RCC 7860 (cell line): Measurements from ENCODE around the gene YWHAG.
"Not testable (repeated sequence)": the region's sequence is repeated elsewhere in the genome, so short reads cannot be mapped to it uniquely, and the experiment has no call there.

ENCODE experiments used
- DNase-seq: peaks from one replicate; pipeline ENCODE4 v3.0.0-alpha.2; 2015; ENCODE audit warnings: low spot score
- FAIRE-seq: peaks from 2 replicates; lab custom pipeline; 2012; peaks lifted over from hg19 to GRCh38; lab: Jason Lieb, UNC

YWHAG gene

DNA sequence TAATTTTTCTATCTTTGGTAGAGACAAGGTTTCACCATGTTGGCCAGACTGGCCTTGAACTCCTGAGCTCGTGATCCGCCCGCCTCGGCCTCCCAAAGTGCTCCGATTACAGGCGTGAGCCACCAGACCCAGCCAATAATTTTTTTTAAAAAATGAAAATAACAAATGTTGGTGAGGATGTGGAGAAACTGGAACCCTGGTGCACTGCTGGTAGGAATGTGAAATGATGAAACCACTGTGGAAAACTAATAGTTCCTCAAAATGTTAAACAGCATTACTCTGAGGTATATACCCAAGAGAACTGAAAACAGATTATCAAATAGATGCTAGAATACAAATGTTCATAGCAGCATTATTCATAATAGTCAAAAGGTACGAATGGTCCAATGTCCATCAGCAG, 23.0 kb upstream of the YWHAG start:
- no peak for DNase-seq
- FAIRE-seq = no peak

DNA sequence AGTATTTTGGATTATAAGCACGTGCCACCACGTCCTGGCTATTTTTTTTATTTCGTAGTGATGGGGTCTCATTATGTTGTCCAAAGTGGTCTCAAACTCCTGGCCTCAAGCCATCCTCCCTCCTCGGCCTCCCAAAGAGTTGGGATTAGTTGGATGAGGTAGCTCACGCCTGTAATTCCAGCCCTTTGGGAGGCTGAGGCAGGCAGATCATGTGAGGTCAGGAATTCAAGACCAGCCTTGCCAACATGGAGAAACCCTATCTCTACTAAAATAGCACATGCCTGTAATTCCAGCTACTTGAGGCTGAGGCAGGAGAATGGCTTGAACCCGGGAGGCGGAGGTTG, 21.8 kb upstream of the YWHAG start:
- no peak for FAIRE-seq

DNA sequence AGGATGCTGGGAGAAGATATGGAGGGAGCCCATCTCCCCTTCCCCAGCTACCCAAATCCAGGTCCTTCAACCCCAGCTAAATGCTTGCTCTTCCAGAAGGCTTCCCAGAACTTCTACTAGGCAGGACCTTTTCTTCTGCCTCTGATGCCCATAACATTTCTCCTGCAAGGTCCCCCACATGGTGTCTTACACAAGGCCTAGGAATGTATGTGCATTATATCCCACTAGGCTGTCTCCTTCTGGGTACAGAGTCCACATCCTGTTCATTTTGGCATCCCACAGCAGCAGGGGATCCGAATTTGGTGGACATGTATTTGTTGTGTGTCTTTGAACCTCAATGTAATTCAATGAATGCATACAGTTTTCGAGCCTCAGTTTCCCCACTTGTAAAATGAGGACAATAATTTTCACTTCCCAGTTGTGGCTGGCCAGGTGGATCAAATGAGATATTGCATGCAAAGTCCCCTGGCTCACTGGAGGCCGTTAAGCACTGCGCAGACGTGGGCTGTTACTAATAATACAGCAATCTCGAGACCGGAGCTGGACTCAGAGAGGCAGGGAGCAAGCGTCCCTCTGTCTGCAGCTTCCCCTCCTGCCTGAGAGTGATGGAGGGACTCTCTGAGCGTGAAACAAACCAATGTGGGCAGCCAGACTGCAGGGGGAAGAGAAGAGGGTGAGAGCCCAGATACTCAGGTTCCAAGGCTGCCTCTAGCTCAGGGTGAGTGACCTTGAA, 18.6 kb upstream of the YWHAG start:
- no peak for FAIRE-seq
- DNase-seq = no peak

More for the DNA sequence above, 21.8 kb upstream of the YWHAG start:
- no peak for DNase-seq

DNA sequence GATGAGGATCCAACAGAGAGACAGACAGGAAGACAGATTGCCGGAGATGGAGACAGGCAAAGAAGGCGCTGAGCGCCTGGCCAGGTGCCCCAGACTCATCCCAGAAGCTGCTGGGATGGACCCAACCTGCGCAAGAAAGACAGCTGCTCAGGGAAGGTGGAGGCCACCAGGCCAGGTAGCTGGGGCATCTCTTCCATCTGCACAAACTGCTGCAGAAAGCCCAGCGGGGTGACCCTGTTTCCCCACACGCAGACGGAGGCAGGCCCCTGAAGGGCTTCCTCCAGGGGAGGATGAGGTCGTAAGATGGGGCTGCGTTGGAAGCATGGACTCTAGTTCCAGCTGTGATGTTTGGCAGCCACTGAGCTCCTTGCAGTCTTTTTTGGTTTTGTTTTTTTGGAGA, 16.5 kb upstream of the YWHAG start:
- FAIRE-seq = no peak

DNA sequence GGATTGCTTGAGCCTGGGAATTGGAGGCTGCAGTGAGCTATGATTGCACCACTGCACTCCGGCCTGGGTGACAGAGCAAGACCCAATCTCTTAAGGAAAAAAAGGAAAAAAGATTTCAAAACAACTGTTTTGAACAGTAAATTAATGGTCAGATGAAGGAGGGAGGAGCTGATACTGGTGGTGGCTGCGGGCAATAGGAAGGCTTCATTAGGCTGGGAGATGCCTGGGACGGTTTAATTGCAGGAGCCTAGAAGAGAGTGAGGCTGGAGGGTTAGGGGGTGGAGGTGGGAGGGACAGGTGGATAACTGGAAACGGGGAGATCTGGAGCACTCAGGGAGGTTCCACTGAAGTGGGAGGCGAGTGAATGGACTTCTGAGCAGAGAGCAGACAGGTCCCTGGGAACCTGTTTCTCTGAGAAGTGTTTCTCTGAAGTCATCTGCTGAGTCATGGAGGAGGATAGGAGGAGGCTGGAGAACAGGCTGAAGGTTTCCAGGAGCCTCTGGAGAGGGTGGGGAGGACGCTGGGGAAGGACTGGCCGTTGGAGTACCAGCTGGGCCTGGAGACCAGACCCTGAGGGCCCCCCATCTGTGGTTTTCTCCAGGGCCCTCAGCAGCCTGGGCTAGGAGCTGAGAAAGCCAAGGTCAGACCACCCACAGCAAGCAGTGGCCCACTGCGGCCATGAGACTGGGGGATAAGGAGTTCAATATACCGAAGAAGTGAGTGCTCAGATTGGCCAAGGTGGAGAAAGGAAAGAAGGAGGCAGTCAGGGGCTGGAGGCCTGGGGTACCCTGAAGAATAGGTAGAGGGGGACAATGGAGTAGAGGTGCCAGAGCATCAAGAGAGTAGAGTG, 14.4 kb upstream of the YWHAG start:
- DNase-seq (peak; percentile 81), FAIRE-seq (peak; percentile 62)

More for the DNA sequence above, 16.5 kb upstream of the YWHAG start:
- no peak for DNase-seq

DNA sequence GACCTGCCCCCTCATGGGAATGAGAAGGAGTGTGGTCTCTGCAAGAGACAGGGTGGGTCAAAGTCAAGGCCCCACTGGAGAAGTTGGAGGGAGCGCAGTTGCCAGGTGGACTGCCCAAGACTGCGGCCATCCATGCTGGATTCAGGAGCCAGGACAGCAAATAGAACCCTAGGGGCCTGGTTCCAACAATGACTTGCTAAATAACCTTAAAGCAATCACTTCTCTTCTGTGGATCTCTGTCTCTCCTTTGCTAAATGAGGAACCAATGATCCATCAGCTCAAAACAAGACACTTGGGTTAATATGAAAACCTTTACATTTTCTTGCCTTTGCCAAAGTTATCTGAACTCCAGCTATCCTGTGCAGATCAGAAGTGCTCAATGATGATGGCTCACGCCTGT, 12.6 kb upstream of the YWHAG start:
- FAIRE-seq (no peak), DNase-seq (no peak)

DNA sequence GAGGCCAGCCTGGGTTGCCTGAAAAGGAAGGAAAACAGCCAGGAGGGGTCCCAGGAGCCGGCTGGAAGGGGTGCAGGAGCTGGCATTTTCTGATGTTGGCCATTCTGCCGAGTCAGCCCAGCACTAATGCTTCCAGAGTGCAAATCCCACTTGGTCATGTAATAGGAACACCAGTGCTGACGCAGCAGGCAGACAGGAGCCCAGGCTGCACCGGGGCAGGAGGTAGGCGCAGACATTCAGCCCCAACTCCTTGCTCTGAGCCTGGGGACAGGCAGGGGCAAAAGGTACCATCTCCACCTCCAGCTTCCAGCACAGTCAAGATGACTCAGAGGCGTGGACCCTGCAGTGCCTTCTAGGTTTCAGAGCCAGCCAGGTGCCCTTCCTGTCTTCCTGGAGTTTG, 10.2 kb upstream of the YWHAG start:
- DNase-seq (no peak), FAIRE-seq (no peak)

DNA sequence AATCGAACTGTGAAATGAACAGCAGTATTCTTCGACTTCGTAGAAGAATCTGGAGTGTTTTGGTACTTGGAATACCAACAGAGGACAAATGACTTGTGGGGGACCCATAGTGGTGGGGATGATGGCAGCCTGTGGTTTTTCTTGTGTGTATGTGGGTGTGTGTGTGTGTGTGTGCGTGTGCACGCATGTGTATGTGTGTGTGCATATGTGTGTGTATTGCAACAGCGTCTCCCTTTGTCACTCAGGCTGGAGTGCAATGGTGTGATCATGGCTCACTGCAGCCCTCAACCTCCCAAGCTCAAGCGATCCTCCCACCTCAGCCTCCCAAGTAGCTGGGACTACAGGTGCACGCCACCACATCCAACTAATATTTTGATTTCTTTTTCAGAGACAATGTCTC, 9.4 kb upstream of the YWHAG start:
- no peak for FAIRE-seq
- DNase-seq = no peak

DNA sequence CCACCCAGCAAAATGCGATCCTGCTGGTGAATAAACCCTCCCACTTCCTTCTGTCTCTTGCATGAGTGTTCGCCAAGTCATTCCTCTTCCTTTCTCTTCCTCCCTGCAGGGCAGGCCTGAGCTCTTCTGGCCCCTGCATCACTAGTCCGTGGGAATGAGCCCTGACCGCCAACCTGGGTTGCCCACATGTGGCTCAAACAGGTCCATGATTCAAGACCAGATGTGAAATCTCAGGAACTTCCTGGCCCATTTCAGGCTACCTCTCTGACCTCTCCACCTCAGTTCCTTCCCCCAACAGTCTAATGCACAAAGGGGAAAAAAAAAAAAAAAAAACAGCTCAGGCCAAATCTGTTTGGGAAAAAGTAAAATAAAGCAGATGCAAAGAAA, 5.4 kb upstream of the YWHAG start:
- FAIRE-seq (peak; percentile 70), DNase-seq (peak; percentile 90)

DNA sequence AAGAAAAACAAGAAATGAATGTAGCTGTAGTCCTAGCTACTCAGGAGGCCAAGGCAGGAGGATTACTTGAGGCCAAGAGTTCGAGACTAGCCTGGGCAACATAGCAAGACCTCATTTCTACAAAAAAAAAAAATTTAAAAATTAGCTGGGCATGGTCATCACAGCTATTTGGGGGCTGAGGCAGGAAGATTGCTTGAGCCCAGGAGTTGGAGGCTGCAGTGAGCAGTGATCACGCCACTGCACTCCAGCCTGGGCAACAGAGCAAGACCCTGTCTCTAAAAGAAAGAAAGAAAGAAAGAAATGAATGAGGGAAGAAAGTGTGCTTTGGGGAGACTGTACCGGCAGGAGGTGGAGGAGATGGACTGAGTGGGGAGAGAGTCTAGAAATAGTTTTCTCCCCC, 5.0 kb upstream of the YWHAG start:
- not testable (repeated sequence) for DNase-seq, FAIRE-seq

DNA sequence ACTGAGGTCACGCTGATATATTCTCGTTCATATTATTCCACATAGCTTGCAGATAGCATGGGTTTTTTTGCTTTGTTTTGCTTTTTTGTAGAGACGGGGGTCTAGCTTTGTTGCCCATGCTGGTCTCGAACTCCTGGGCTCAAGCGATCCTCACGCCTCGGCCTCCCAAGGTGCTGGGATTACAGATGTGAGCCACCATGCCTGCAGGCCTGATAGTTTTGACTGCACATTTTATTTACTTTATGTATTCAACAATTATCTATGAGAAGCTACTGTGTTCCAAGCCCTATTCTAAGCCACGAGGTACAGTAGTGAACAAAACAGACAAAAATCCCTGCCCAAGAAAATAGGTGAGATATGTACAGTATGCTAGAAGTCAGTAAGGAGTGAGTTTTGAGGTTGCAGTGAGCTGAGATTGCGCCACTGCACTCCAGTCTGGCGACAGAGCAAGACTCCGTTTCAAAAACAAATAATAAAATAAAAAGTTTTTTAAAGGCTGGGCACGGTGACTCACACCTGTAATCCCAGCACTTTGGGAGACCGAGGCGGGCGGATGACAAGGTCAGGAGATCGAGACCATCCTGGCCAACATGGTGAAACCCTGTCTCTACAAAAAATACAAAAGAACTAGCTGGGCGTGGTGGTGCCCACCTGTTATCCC, 1.3 kb upstream of the YWHAG start:
- no peak for DNase-seq
- no peak for FAIRE-seq

DNA sequence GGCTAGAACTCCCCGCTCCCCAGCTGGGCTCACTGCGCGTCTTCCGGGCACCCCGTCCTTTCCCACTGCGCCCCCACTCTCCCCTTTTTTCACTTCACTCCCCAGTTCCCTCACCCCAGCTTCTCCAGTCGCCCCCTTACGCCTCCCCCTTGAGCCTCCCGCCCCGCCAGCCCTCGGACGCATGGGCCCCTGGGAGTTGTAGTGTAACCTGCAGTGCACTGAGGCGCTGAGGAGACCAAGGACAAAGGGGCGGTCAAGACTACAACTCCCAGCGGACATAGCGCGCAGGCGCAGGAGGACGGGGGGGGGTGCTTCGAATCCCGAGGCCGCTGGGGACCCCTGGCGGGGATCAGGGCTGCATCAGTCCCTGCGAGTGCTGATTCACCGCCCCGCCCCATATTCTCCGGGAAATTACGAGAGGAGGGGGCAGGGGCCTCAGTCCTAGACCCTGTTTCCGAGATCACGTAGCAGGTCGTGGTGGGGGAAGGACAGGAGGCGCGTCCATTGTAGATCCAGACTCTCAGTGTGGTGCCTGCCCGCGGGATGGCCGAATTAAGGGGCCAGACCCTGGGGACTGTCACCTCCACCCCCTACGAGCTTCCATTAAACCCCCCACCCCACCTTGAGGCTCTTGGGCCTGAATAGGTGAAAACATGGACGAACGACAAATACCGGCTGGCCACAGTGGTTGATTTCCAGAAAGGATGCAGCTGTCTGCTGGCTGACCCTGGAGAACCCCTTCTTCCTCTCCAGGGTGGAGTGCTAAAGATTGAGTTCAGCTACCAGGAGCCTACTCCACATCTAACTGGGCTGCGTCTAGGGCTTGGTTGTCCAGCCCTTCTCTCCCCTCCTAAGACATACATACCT, 553 bp upstream of the YWHAG start:
- FAIRE-seq (peak; percentile 78), DNase-seq (peak; percentile 99)

DNA sequence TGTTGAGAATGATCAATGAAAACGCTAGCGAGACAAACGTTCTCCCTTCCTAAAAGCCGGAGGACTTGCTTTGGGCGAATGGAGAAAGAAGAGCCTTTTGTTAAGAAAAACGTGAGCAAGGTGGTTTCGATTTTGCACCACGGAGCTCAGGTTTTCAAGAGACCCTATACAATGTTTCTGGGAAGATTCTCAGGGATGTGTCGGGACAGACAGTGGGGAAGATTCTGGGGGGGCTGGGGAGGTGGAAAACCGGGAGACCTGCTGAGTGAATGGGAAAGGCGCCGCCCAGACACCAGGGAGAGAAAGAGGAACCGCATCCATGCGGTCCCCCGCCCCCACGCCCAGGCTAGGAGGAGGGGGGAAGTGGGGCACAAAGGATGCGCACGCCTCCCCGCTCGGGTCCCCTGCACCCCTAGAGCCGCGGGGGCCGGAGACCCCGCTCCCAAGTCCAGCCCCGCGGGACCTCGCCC, 745 bp downstream of the YWHAG start:
- FAIRE-seq (no peak), DNase-seq (peak; percentile 25)

DNA sequence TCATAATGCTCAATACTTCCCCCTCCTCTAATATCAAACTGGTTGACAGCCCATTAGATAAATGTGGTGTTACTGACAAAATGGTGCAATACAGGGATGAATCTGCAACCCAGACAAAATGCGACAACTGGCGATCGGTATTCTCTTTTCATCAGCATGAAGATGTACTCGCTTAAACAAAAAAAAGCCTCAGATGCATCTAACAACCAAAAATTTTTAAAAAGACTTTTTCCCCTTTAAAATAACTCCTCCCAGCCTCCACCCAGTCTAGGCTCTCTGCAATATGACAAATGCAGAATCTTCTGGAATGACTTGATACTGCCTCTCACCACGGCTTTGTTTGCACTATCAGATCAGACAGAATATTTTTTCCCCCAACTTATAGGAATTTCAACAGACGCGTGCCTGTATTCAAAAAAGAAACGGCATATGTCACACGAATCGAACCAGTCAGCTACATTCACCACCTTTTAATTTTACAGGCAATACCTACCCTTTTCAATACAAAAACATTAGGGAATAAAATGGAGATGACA, 1.2 kb downstream of the YWHAG start:
- DNase-seq = no peak
- no peak for FAIRE-seq

DNA sequence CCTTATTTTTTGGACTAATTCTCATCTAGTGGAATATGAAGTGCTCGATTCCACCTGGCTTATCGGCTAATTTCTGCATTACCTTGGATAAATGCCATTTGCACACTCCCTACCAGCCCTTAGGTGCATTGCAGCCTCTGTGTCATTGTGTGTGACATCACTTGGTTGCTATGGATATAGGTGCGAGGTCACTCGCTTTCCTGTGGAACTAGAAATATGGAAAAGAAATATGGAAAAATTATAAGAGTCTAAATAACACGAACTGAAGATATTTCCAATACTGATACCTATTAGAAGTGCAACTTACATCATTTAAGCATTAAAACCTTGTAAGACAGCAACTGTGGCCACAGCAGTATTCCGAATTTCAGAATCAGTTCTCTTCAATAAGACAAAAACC, 2.0 kb downstream of the YWHAG start:
- FAIRE-seq = peak; percentile 40
- DNase-seq = peak; percentile 78

DNA sequence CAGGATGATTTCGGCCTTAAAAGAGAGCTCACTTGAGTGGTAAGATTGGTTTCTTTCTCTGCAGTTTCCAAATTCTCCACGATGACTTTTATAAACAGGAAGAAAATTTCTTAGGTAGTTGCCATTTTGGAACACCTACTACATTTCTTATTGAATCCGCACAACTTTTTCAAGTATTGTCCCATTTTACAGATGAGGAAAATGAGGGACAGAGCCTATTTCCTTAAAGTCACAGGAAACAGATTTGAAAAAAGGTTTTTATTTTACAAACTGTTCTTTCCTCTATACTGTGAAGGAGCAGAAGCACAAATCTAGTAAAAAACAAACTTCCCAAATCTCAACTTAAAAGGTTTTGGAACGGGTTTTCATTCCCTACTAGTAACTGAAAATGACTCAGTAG, 2.7 kb downstream of the YWHAG start:
- DNase-seq (no peak), FAIRE-seq (no peak)

DNA sequence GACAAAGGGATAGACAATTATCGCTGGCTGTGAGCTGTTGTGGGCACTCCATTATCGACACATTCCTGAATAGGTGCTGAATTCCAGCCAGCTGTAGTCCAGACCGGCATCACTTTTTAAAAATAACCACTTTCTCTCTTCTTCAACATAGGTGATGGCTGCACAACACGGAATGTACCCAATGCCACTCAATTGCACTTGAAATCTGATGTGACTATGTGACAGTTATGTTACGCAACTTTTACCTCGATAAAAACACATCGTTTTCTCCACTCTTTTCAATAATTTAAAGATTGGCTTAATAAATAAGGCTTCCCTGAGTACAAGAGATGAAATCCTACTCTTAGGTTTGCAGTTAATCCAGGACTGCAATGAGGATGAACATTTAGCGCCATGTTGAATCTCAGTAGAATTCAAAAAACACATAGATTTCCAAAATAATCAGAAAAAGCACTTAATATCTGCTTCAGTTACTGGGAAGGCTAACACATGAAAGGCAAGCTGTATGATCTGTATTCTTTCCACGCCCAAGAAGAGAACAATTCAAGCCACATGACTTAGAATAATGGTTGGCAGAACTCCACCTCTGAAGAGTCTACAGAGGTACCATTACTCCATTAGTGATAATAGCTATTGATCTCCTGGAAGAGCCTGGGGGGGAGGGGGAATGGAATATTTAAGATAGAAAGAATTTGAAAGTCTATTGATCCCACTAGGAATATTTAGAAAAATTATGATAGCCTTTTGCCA, 3.6 kb downstream of the YWHAG start:
- FAIRE-seq (no peak), DNase-seq (no peak)

DNA sequence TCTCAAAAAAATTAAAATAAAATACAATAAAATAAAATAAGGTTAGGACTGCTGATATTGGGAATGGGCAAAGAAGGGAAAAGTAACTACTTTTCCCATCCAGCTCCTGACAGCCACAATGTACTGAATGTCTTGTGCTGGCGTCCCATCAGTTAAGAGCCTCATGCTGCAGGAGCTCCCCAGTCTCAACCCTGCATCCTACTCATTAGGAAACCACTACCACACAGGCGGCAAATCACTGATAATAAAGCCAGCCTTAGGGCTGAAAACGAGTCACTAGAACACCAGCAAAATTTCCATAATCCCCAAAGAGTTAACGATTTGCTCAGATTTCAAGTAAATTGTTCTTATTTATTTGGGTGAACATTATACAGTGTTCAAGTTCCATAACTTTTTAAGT, 4.3 kb downstream of the YWHAG start:
- DNase-seq = no peak
- FAIRE-seq = no peak

DNA sequence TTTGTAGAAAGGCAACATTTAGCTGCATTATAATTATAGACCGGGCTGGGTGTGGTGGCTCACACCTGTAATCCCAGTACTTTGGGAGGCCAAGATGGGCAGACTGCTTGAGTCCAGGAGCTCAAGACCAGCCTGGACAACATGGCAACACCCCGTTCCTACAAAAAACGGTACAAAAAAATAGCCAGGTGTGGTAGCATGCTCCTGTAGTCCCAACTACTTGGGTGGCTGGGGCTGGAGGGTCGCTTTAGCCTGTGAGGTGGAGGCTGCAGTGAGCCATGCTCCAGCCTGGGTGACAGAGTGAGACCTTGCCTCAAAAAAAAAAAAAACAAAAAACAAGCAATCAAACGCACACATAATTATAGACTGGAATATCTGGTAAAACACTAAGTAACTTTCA, 5.0 kb downstream of the YWHAG start:
- DNase-seq = no peak
- no peak for FAIRE-seq

DNA sequence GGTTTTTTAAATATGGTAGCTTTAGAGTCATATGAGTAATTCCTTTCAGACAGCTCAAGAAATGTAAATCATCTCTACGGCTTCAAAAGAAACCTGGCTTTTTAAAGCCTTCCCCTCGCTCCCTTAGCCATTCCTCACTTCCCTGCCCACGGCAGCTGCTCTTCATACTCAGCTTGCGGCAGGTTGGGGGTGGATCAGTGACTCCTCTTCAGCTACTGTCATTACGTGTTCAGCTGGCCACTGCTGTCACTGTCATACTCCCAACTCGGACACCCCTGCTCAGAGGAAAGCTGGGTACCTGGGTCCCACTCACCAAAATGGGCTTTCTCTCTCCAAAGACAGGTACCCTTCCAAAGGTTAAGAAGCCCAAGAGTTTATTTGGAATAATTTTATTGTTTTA, 6.6 kb downstream of the YWHAG start:
- DNase-seq (no peak), FAIRE-seq (no peak)
